HG02759 (cell line): Measurements from ENCODE around the gene ATAD2B.

ENCODE experiments used
- ATAC-seq: cut with Tn5 transposase; IDR thresholded peaks from one replicate; pipeline ENCODE4 v1.9.1; 2021; ENCODE audit warnings: mild to moderate bottlenecking, moderate library complexity; ENCODE audit not compliant: unreplicated experiment

The ATAD2B gene

DNA sequence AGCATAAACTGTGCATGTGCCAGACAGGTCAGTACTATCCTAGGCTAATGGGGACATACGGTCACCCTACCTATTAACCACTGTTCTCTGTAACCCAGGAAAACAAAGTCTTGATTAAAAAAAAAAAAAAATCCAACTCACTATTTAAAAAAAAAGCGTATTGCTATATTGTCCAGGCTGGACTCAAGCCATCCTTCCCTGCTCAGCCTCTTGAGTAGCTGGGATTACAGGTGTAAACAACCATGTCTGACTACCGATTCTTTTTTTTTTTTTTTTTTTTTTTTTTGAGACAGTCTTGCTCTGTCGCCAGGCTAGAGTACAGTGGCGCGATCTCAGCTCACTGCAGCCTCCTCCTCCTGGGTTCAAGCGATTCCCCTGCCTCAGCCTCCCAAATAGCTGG, 11.6 kb downstream of the ATAD2B start:
- ATAC-seq: no peak

DNA sequence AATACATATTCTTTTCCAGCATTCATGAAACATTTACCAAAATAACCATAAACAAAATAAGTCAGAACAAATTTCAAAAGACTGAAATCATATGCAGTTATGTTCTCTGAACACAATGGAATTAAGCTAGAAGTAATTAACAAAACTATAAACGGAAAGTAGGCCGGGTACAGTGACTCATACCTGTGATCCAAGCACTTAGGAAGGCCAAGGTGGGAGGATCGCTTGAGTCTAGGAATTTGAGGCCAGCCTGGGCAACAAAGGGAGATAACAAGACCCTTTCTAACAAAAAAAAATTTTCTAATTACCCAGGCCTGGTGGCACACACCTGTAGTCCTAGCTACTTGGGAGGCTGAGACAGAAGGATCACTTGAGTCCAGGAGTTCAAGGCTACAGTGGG, 14.9 kb downstream of the ATAD2B start:
- no peak for ATAC-seq

DNA sequence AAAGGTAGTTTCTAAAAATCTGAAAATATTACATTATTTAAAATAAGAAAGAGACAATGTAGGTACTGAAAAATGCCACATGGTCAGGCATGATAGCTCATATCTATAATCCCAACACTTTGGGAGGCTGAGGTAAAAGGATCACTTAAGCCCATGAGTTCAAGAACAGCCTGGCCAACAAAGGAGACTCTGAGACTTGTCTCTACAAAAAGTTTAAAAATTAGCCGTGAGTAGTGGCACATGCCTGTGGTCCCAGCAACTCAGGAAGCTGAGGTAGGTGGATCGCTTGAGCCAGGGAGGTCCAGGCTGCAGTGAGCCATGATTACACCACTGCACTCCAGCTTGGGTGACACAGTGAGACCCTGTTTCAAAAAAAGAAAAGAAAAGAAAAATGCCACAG, 21.8 kb downstream of the ATAD2B start:
- ATAC-seq: no peak

DNA sequence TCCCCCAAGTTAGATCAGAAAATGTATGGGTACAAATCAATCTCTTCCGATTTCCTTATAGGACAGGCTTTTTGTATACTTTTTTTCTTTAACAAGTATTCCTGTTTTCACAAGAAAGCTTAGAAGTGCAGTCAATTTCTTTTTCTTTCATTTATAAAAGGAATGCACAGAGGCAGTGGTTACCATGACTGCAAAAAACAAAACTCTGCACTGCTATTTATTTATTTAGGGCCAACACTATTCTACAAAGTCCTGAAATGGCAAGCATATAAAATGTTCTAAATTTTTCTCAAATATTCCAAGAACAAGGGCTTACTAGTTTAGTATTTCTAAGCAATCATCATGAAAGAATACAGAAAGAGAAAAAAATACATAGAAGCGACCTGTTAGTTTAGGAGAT, 22.2 kb downstream of the ATAD2B start:
- ATAC-seq: no peak

DNA sequence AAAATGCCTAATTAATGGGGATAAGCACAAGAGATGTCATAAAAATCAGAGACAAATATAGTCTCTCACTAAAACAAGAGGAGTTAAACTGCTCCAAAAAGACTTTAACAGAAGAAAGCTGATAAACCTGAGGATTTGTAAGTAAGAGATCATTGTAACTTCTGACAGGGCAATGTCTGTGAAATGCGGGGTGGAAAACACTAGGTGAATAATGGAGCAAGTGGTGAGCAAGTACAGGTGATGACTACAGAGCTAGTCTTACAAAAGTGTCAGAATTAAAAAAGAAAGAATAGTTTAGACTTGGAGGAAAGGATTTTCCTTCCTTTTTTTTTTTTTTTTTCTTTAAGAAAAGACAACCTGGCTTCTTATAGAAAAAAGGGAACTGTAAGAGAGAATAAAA, 22.7 kb downstream of the ATAD2B start:
- no peak for ATAC-seq

DNA sequence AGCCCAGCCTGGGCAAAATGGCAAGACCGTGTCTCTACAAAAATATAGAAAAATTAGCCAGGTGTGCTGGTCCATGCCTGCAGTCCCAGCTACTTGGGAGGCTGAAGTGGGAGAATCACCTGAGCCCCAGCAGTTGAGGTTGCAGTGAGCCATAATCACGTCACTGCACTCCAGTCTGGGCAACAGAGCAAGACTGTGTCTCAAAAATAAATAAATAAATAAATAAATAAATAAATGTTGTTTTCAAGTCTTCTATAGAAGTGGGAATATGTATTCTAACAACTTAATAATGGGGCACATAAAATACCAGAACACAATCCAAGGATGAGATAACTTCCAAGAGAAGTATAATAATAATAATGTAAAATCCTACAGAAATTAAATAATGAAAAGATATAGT, 23.9 kb downstream of the ATAD2B start:
- ATAC-seq: no peak

DNA sequence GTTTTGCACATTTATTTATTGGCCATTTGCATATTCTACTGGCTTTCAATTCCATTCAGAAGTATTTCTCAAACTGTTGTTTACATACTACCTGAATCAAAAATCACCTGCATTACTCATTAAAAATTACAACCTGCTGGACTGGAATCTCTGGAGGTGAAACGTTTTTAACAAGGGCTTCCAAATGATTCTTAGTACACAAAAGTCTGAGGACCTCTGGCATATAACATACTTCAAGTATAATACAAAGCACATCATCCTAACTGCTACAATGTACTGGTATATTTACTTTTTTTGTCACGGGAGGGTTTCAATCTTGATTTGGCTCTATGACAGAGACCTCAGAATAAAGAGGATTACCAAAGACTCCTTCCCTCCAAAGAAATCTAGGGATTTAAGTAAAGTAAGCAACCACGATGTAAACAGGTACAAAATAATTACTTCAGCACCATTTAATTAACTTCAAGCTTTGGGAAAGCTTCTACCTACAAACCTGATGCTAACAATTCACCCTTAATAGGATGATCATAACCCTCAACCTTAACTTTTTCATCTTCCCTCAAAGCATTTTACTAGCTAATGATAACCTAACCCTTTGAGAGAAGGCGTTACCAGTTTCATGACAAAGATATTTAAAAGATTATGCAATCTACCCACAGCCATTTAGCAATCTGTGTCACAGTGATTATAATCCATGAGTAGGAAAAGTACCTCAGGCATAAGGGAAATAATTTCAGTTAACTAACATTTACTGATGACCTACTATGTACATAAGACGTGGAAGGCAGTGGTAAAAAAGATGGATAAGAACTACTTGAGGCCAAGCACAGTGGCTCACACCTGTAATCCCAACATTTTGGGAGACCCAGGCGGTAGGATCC, 24.7 kb downstream of the ATAD2B start:
- ATAC-seq: no peak

DNA sequence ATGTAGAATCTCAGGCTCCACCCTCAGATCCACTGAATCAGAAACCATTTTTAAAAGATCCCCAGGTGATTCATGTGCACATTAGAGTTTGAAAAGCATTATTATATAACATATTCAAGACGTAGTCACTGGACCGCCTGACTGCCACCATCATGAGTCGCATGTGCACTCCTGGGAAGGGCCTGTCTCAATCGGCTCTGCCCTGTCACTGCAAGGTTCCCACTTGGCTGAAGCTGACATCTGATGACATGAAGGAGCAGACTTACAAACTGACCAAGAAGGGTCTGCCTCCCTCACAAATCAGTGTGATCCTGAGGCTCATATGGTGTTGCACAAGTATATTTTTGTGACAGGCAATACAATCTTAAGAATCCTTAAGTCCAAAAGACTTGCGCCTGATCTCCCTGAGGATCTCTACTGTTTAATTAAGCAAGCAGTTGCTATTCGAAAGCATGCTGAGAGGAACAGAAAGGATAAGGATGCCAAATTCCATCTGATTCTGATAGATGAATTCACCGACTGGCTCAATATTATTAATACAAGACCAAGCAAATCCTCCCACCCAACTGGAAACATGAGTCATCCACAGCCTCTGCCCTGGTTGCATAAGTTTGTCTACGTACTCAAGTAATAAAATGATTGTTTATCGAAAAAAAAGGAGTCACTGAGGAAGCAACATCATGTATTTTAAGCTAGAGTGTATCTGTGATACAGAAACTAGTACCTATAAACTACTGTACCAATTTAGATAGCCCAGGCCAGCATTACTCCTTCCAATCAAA, 26.2 kb downstream of the ATAD2B start:
- no peak for ATAC-seq

DNA sequence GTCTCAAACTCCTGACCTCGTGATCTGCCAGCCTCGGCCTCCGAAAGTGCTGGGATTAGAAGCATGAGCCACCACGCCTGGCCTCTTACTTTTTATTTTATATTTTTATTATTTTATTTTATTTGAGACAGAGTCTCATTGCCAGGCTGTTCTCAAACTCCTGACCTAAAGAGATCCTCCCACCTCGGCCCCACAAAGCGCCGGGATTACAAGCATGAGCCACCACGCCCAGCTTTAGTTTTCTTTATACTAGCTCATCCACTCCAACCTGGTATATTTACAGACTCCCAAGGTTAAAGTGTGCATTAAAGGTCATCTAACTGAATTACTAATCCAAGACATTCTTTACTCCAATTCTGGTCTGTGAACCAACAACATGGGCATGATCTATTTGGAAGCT, 26.8 kb downstream of the ATAD2B start:
- no peak for ATAC-seq

DNA sequence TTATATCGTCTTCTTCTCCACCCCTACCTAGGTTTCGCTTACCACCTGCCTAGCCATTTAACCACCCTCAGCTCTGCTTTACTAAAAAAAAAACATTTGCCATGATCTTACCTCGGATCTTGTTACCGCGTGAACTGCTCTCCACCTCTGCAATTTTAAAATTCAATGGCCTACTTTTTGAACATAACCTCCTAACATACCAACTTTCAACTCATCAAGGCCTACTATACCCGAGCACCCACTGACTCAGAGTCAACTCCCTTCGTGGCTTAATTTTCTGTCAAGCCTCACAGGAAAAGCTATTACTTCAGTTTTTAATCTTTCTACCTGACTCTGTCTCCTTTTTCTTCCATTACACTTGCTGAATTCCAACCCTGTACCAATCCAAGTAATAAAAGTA, 55.7 kb downstream of the ATAD2B start:
- no peak for ATAC-seq

DNA sequence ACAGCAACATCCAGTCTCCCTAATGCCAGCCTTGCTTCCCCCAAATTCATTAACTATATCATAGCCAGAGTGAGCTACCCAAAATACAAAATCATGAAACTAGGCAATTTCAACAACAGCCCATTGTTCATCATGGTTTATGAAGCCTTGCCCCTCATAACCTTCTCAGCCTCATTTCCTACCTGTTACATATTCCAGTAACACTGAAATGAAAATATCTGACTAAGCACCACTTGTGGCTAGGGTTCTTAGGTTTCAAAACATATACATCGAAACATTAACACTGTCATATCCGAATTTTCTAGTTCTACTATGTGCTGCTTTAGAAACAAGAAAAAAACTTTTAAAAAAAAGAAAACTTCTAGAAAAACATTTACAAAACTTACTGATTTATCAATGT, 59.5 kb downstream of the ATAD2B start:
- no peak for ATAC-seq

DNA sequence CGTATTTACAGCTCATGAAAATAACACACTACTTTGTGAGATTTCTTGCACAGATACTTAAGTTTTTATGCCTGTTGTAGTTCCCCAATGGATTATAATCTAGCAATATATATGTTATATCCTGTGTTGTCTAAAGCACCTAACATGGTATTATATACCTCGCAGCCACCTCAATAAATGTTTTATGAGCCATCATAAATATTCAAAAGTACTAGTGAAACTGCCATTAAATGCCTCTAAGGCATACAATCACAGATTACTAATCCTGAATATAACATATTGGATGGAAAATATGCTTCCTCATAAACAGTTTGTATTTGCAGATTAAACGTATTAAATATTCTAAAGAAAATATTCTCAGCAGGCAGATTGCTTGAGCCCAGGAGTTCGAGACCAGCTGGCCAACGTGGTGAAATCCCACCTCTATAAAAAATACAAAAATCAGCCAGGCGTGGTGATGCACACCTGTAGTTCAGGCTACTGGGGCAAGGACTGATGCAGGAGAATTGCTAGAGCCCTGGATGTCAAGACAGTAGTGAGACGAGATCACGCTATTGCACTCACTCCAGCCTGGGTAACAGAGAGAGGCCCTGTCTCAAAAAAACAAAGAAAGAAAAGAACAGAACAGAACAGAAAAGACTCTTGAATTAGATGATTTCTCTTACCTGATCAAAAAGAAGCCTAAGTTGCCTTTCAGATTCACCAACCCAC, 64.1 kb downstream of the ATAD2B start:
- ATAC-seq: no peak

DNA sequence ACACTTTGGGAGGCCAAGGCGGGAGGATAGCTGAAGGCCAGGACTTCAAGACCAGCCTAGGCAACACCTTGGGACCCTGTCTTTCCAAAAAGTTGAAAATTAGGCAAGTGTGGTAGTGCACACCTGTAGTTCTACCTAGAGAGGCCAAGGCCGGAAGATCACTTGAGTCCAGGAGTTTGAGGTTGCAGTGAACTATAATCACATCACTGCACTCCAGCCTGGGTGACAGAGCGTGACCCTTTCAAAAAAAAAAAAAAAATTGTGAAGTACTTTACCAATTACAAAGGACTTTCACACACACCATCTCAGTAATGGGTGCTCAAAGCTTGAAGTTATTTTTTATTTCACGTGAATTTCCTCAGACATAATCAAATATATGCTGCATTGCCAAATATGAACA, 65.0 kb downstream of the ATAD2B start:
- no peak for ATAC-seq

DNA sequence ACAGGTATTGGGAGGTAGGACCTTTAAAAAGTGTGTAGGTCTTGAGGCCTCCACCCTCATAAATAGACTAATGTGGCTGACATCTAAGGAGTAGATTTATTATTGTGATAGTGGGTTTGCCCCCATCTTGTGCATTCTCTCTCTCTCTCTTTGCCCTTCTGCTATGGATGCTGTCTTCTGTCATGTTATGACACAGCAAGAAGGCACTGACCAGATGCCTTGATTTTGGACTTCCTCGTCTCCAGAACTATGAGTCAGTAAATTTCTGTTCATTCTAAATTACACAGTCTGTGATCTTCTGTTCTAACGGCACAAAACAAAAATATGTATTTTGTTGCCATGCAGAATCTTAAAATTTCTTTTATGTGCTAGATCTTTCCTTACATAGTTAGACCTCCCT, 66.9 kb downstream of the ATAD2B start:
- ATAC-seq: no peak

DNA sequence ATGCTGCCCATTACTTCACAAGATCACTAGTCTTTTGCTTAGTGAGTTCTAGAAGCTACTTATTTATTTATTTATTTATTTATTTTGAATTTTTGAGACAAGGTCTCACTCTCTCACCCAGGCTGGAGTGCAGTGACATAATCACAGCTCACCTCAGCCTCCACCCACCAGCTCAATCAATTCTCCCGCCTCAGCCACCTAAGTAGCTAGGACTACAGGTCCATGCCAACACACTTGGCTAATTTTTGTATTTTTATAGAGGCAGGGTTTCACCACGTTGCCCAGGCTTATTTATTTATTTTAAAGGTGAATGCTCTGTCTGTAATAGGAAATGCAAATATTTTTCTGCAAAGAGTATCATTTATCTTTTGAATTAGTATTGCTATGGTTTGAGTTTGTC, 67.7 kb downstream of the ATAD2B start:
- ATAC-seq: no peak

DNA sequence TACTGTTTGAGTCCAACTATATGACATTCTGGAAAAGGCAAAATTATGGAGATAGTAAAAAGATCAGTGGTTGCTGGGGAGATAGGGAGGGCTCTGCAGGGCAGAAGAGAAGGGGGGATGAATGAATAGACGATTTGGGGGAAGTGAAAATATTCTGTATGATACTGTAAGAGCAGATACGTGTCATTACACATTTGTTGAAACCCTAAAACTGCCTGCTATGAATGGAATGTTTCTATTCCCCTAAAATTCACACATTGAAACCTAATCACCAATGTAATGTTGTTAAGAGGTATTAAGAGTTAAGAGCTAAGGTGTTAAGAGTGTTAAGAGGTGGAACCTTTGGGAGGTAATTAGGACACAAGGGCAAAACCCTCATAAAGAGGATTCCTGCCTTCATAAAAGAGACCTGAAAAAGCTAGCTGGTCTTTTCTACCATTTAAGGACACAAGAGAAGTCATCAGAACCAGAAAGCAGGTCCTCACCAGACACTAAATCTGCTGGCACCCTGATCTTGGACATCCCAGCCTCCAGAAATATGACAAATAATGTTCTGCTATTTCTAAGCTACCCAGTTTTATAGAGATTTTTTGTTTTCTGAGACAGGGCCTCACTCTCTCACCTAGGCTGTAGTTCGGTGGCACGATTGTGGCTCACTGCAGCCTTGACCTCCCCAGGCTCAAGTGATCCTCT, 76.2 kb downstream of the ATAD2B start:
- ATAC-seq: peak; percentile 88

DNA sequence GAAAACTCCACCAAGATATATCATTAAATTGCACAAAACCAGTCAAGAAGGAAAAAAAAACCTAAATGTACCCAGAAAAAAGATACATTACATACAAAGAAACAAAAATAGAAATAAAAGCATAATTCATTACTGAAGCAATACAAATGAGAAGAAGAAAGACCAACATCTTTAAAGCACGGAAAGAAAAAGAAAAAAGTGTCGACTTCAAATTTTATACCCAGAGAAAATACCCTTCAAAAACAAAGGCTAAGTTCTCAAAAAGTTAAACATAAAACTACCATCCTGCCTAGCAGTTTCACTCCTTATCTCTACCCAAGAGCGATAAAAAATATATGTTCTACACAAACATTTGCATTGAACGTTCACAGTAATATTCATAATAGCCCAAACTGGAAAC, 82.0 kb downstream of the ATAD2B start:
- ATAC-seq: no peak

DNA sequence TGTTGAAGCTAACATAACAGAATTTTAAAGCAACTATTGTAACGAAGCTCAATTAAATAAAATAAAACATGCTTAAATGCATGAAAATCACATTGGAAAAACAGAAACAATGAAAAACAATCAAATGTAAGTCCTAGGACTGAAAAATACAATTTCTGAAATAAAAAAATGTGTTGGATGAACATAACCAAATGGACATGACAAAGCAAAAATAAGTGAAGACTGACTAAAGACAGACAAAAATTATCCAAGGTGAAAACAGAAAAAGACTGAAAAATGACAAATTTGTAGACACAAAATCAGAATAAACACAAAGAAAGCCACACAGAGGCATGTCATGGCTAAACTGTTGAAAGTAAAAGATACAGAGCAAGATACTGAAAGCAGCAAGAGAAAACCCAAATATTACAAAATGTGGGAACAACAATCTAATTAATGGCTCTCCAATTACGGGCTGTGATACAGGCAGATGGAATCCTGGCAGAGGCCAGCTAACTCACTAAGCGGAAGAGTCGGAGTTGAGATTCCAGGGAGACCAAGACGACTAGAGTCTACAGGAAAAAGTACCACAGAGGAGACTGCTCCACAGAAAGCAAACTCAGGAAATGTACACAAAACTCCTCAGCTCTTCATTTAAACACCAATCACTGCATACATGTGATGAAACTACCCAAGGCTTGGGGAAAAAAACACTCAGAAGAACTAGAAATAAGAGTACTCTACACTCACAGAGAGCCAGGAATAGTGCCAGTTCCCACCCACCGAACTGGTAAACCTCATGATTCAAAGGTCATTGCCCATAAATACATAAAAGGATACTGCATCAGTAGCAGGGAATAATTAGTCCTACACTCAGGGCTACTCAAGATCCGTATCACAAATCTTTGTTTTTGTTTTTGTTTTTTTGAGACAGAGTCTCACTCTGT, 83.6 kb downstream of the ATAD2B start:
- no peak for ATAC-seq

DNA sequence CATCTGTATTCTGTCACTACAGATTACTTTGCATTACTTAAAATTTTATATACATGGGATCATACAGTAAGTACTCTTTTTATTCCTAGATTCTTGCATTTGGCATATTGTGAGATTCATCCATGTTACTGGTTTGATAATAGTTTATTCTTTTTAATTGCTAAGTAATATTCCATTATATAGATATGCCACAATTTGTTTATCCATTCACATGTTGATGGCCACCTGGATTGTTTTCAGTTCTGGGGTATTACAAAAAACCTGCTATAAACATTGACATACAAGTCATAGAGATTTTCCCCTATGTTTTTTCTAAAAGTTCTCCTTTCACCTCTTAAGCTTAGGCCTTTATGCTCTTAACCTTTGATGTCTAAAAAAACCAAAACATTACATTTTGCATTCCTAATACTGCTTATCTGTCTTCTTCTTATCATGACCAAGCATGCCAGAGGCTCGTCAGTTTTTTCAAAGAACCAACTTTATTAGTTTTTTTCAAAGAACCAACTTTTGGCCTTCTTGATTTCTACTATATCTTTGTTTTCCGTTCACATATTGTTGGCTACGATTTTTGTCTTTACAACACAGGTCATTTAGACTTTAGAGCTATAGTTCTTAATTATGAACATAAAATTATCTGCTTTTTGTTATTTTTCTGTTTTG, 86.9 kb downstream of the ATAD2B start:
- ATAC-seq: no peak
